Measurements from ENCODE around the gene C2CD2. TPM values are rescaled to one million over a fixed set of nuclear protein-coding genes. Genes with fewer than 3 reads are reported as not detected.
A peak's percentile ranks its signal among the peaks of the same experiment; 100 is the strongest.

The C2CD2 gene
- total and polyA plus RNA-seq, 3 donors from 2014 or later, result 8.6 to 17.4 (median 13.2) TPM

GRCh38 chr21:41954654-41955499 lies 1.1 kb upstream of the C2CD2 start:
- no peaks in the 10 kb centered on the region for H3K27me3 ChIP-seq
- TF ChIP-seq CTCF (IDR thresholded peaks at IDR 0.05) (no peak), POLR2A (IDR thresholded peaks at IDR 0.05) (no peak)
- no peak for DNase-seq
- H3K9me3 ChIP-seq, result no peaks in the 10 kb centered on the region
- H3K36me3 ChIP-seq (ENCODE audit: low read depth, missing control alignments), result no peaks in the 10 kb centered on the region
- H3K4me3 ChIP-seq, result no peak overlapping the region
- H3K4me1 ChIP-seq, result peaks cover 17% of the 10 kb centered on the region
- no peak overlapping the region for H3K27ac ChIP-seq
- 72 to 77% methylated on average over 20 of the region's 20 CpGs for WGBS, 2 donors
- intact Hi-C loops (cut with DNase I; ENCODE audit: low total_unique reads), result loop anchor here (10.0 kb wide), 1 partner anchor 60 kb away; the partner anchor contains the start of gene ZBTB21

GRCh38 chr21:41953249-41953830 lies 478 bp downstream of the C2CD2 start:
- 3% methylated on average over 8 to 58 of the region's 67 CpGs for WGBS, 2 donors
- H3K4me3 ChIP-seq, result peak overlapping the region; percentile 68 to 70
- intact Hi-C loops (cut with DNase I; ENCODE audit: low total_unique reads), result loop anchor here (10.0 kb wide), 1 partner anchor 61 kb away; the partner anchor contains the start of gene ZBTB21
- peaks cover 14% of the 10 kb centered on the region for H3K4me1 ChIP-seq
- no peaks in the 10 kb centered on the region for H3K9me3 ChIP-seq
- H3K36me3 ChIP-seq (ENCODE audit: low read depth, missing control alignments), result no peaks in the 10 kb centered on the region
- DNase-seq, result no peak
- no peaks in the 10 kb centered on the region for H3K27me3 ChIP-seq
- peak overlapping the region in 1 of 2 donors; percentile 45 for H3K27ac ChIP-seq
- no peak for TF ChIP-seq CTCF (IDR thresholded peaks at IDR 0.05)
- TF ChIP-seq POLR2A (IDR thresholded peaks at IDR 0.05), result no peak

GRCh38 chr21:41952568-41953248 lies 1.1 kb downstream of the C2CD2 start:
- H3K4me3 ChIP-seq, result peak overlapping the region; percentile 68 to 70
- no peaks in the 10 kb centered on the region for H3K9me3 ChIP-seq
- DNase-seq, result no peak
- H3K27ac ChIP-seq, result peak overlapping the region in 1 of 2 donors; percentile 45
- H3K4me1 ChIP-seq, result peaks cover 8% of the 10 kb centered on the region
- TF ChIP-seq POLR2A (IDR thresholded peaks at IDR 0.05) (no peak), CTCF (IDR thresholded peaks at IDR 0.05) (no peak)
- intact Hi-C loops (cut with DNase I; ENCODE audit: low total_unique reads), result loop anchor here (10.0 kb wide), 1 partner anchor 62 kb away; the partner anchor contains the start of gene ZBTB21
- H3K36me3 ChIP-seq (ENCODE audit: low read depth, missing control alignments), result no peaks in the 10 kb centered on the region
- no peaks in the 10 kb centered on the region for H3K27me3 ChIP-seq
- WGBS, 2 donors, result 33 to 60% methylated on average over 17 to 30 of the region's 30 CpGs

- Histone ChIP-seq H3K9me3 (no peaks in the 10 kb centered on the region), H3K36me3 (ENCODE audit: low read depth, missing control alignments) (no peaks in the 10 kb centered on the region), H3K27me3 (no peaks in the 10 kb centered on the region), H3K27ac (no peak overlapping the region), H3K4me3 (no peak overlapping the region), H3K4me1 (peaks cover 3% of the 10 kb centered on the region)
- 65 to 71% methylated on average over 5 of the region's 5 CpGs for WGBS, 2 donors
- intact Hi-C loops (cut with DNase I; ENCODE audit: low total_unique reads), result loop anchor here (10.0 kb wide), 1 partner anchor 63 kb away; the partner anchor contains the start of gene ZBTB21
- TF ChIP-seq POLR2A (IDR thresholded peaks at IDR 0.05), result no peak
- TF ChIP-seq CTCF (IDR thresholded peaks at IDR 0.05), result no peak
- no peak for DNase-seq
Measured at GRCh38 chr21:41951876-41952567, 1.8 kb downstream of the C2CD2 start.
